ENCODE data around the gene HBG2. TPM values are rescaled to one million over a fixed set of nuclear protein-coding genes. Genes with fewer than 3 reads are reported as not detected.

Gene HBG2
- total RNA-seq, 2 experiments from 2014 or later = not detected

DNA sequence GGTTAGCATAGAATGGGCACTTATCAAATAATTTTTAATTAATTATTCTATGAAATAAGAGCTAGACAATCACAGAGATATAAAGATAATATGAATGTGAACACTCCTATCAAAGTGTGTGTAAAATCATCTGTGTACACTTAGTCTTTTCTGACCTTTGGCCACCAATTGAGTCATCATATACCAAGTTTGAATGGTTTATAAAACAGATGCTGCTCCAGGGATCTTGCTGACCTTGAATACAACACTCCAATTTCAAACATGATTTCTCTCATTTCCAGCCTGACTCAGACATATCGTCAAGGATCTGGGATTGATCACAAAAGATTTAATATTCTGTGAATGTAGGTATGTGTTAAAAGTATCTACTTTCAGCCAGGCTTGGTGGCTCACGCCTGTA lies 51.2 kb downstream of the HBG2 start:
- intact Hi-C loops (cut with micrococcal nuclease) = no loop called here
- ChIA-PET POLR2A (no interaction called here), CTCF (no interaction called here)
- no peaks in the 10 kb centered on the region for H3K9me3 Mint-ChIP-seq
- DNase-seq = no peak
- H3K27me3 Mint-ChIP-seq = no peaks in the 10 kb centered on the region
- no peak overlapping the region for H3K4me3 Mint-ChIP-seq
- no peak overlapping the region for H3K27ac Mint-ChIP-seq
- no peaks in the 10 kb centered on the region for H3K36me3 Mint-ChIP-seq
- H3K4me1 Mint-ChIP-seq (ENCODE audit: low read depth) = no peaks in the 10 kb centered on the region

Other genes with a start within 250 kb of the HBG2 start
- gene OR52J3, start 208.3 kb downstream of the HBG2 start, total RNA-seq = not detected
- not detected for gene OR52E2, start 195.2 kb downstream of the HBG2 start, total RNA-seq
- gene OR52E1, start 185.2 kb downstream of the HBG2 start, total RNA-seq = not detected
- not detected for gene OR52A5, start 116.4 kb downstream of the HBG2 start, total RNA-seq
- not detected for gene OR52A1, start 100.0 kb downstream of the HBG2 start, total RNA-seq
- not detected for gene OR51V1, start 54.1 kb downstream of the HBG2 start, total RNA-seq
- gene HBB, start 27.7 kb downstream of the HBG2 start, total RNA-seq = not detected
- gene HBD, start 20.3 kb downstream of the HBG2 start, total RNA-seq = not detected
- gene HBG1, start 4.9 kb downstream of the HBG2 start, total RNA-seq = not detected
- not detected for gene HBE1, start 15.2 kb upstream of the HBG2 start, total RNA-seq
- not detected for gene OR51B4, start 47.2 kb upstream of the HBG2 start, total RNA-seq
- not detected for gene OR51B2, start 69.5 kb upstream of the HBG2 start, total RNA-seq
- gene OR51B5, start 88.7 kb upstream of the HBG2 start, total RNA-seq = not detected
- not detected for gene OR51B6, start 96.7 kb upstream of the HBG2 start, total RNA-seq
- gene OR51M1, start 129.0 kb upstream of the HBG2 start, total RNA-seq = not detected
- gene OR51Q1, start 167.3 kb upstream of the HBG2 start, total RNA-seq = not detected
- not detected for gene OR51I1, start 186.7 kb upstream of the HBG2 start, total RNA-seq
- not detected for gene OR51I2, start 194.5 kb upstream of the HBG2 start, total RNA-seq
- gene OR52D1, start 233.9 kb upstream of the HBG2 start, total RNA-seq = not detected

All from activated CD4-positive, alpha-beta memory T cell treated with anti-CD3 and anti-CD28 coated beads for 36 hours (primary cell).